IPS DF 6.9 (cell line): Measurements from ENCODE around the gene TSNAXIP1.
"Not testable (repeated sequence)": the region's sequence is repeated elsewhere in the genome, so short reads cannot be mapped to it uniquely, and the experiment has no call there.

ENCODE experiments used
- DNase-seq: peaks from one replicate; pipeline ENCODE4 v3.0.0-alpha.2; 2013; ENCODE audit warnings: low read depth, low spot score
- H3K27ac ChIP-seq: one replicate; pipeline ENCODE4 v1.5.1; 2013; ENCODE audit warnings: low read length, control low read depth
- H3K27me3 ChIP-seq: 2 replicates; pipeline ENCODE4 v1.6.1; 2013; ENCODE audit warnings: mild to moderate bottlenecking, low read length; ENCODE audit not compliant: control insufficient read depth, insufficient read depth
- H3K36me3 ChIP-seq: 2 replicates; pipeline ENCODE4 v1.6.1; 2013; ENCODE audit warnings: low read length; ENCODE audit not compliant: control insufficient read depth, insufficient read depth
- H3K4me1 ChIP-seq: 2 replicates; pipeline ENCODE4 v1.6.1; 2013; ENCODE audit warnings: low read length; ENCODE audit not compliant: control insufficient read depth, insufficient read depth
- H3K4me3 ChIP-seq: 2 replicates; pipeline ENCODE4 v1.5.1; 2013; ENCODE audit warnings: mild to moderate bottlenecking, low read length
- H3K9me3 ChIP-seq: 2 replicates; pipeline ENCODE4 v1.6.1; 2013; ENCODE audit warnings: low read length, inconsistent platforms; ENCODE audit not compliant: control insufficient read depth, insufficient read depth
- WGBS: extraction: QIAGEN DNeasy Blood & Tissue Kit; methylation state at CpG from one replicate; pipeline ENCODE4 v1.1.7; 2013; ENCODE audit warnings: mixed read lengths, missing lambda C conversion rate; ENCODE audit not compliant: insufficient read length, insufficient coverage; 5-methylcytosine and 5-hydroxymethylcytosine counted together

Gene TSNAXIP1

GRCh38 chr16:67858500-67858899 lies 51.8 kb downstream of the TSNAXIP1 start:
- Histone ChIP-seq H3K27me3 (no peaks in the 10 kb centered on the region), H3K4me1 (peaks cover 4% of the 10 kb centered on the region; the same call in 1 of the 2 replicates), H3K4me3 (no peak overlapping the region), H3K27ac (no peak overlapping the region), H3K36me3 (peaks cover 7% of the 10 kb centered on the region), H3K9me3 (no peaks in the 10 kb centered on the region)
- WGBS, result no CpG with 5 or more reads among the region's 4 CpGs
- no peak for DNase-seq

DNA sequence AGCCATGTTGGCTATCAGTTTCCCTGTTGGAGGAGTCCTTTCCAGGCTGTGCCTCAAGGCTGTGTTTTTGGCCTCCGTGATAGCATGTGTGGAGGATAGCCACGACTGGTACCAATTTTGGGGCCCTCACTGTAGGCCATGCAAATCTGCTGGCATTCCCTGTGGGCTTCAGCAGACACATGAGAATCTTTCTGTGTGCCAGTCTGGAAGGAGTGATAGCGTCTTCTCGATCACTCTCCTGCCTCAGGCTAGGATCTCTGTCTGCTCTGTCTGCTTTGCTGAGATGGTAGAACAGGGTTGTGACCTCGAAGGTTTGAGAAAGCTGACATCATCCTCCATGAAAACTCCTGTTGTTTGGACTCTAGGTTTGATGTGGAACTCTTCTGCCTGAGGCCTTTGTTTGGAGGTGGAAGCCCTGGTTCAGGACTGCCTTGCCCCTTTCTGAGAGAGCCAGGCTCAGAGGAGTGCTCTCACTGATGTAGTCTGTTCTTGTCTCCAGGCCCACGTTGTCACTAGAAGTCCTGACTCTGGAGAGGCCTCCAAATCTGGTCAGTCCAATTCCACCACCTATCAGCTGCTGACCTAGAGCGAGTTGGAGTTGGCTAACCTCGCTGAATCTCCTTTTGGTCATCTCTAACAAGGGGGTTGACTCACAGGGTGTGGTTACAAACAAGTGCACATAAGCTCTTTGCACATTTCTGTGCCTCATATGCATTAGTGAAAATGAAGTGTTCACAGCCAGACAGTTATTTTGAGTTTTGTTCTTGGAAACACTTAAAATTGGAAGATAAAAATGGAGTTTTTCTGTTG lies 54.1 kb downstream of the TSNAXIP1 start:
- Histone ChIP-seq H3K4me3 (no peak overlapping the region), H3K9me3 (no peaks in the 10 kb centered on the region), H3K36me3 (peaks cover 13% of the 10 kb centered on the region), H3K27me3 (no peaks in the 10 kb centered on the region), H3K27ac (no peak overlapping the region), H3K4me1 (peaks cover 4% of the 10 kb centered on the region; the same call in 1 of the 2 replicates)
- DNase-seq, result no peak
- no CpG with 5 or more reads among the region's 8 CpGs for WGBS

GRCh38 chr16:67861877-67862276 lies 55.2 kb downstream of the TSNAXIP1 start:
- Histone ChIP-seq H3K9me3 (no peaks in the 10 kb centered on the region), H3K27ac (no peak overlapping the region), H3K4me3 (no peak overlapping the region), H3K36me3 (peaks cover 13% of the 10 kb centered on the region), H3K27me3 (no peaks in the 10 kb centered on the region), H3K4me1 (peaks cover 3% of the 10 kb centered on the region; the same call in 1 of the 2 replicates)
- no CpG with 5 or more reads among the region's 6 CpGs for WGBS
- no peak for DNase-seq

- Histone ChIP-seq H3K4me1 (no peaks in the 10 kb centered on the region), H3K9me3 (no peaks in the 10 kb centered on the region), H3K4me3 (no peak overlapping the region), H3K27ac (no peak overlapping the region), H3K27me3 (no peaks in the 10 kb centered on the region), H3K36me3 (peaks cover 15% of the 10 kb centered on the region)
- no CpG with 5 or more reads among the region's 11 CpGs for WGBS
- no peak for DNase-seq
Observed at GRCh38 chr16:67862623-67863583, 56.2 kb downstream of the TSNAXIP1 start.

DNA sequence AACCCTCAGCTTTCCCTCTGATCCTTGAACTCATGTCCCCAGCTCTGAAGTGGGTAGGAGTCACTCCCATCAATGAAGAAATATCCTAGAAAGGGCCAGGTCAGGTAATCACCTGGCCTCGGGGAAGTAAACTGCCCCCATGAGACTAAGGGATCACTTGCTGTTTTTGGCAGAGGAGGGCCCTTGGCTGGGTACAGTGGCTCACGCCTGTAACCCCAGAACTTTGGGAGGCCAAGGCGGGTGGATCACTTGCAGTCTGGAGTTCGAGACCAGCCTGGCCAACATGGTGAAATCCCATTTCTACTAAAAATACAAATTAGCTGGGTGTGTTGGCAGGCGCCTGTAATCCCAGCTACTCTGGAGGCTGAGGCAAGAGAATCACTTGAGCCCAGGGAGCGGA lies 57.4 kb downstream of the TSNAXIP1 start:
- H3K4me3 ChIP-seq, DNase-seq, H3K27me3 ChIP-seq, H3K27ac ChIP-seq, H3K4me1 ChIP-seq, H3K9me3 ChIP-seq: not testable (repeated sequence)
- WGBS, result no CpG with 5 or more reads among the region's 6 CpGs
- peaks cover 19% of the 10 kb centered on the region for H3K36me3 ChIP-seq

DNA sequence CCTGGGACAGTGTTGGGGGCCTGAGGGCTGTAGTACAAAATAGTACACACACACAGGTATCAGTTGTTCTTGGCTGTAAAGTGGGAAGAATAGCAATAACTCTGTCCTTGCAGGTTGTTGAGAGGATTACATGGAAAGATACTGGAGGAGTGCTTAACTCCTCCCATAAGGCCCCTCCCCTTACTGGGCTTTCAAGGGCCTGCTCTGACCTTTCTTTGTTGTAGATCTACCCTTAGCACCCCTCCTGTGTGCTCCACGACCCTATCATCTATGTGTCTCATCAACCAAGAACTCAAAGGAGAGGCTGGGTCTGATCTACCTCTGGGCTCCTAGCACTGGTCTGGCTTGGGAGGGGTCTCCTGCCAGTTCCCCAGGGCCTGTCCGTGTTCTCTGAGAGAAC lies 57.9 kb downstream of the TSNAXIP1 start:
- Histone ChIP-seq H3K9me3 (no peaks in the 10 kb centered on the region), H3K4me3 (no peak overlapping the region), H3K27ac (no peak overlapping the region), H3K4me1 (no peaks in the 10 kb centered on the region), H3K27me3 (no peaks in the 10 kb centered on the region), H3K36me3 (peaks cover 19% of the 10 kb centered on the region)
- WGBS, result no CpG with 5 or more reads among the region's 2 CpGs
- DNase-seq, result no peak

DNA sequence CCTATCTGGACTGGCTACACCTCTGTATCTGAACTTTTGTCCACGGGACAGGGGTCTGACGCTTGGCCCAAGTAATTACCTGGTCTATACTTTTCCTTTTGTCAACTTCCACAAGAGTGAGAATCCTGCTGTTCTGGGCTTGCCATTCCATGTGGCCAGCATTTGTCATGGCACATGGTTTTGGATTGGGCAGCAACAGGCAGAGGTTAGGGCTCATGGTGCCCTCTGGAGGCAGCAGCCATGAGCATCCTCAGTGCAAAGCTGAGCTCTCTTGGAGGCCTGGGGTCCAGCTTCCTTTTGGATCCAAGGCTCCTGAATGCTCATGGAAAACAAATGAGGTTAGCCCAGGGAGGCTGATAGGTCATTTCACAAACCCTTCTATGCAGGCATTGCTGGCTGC lies 58.6 kb downstream of the TSNAXIP1 start:
- H3K4me1 ChIP-seq, result no peaks in the 10 kb centered on the region
- peaks cover 19% of the 10 kb centered on the region for H3K36me3 ChIP-seq
- H3K9me3 ChIP-seq, result no peaks in the 10 kb centered on the region
- no peak overlapping the region for H3K4me3 ChIP-seq
- no peaks in the 10 kb centered on the region for H3K27me3 ChIP-seq
- no peak for DNase-seq
- no CpG with 5 or more reads among the region's 2 CpGs for WGBS
- H3K27ac ChIP-seq, result no peak overlapping the region

GRCh38 chr16:67868290-67868689 lies 61.6 kb downstream of the TSNAXIP1 start:
- H3K36me3 ChIP-seq, result peaks cover 14% of the 10 kb centered on the region; the same call in 1 of the 2 replicates

GRCh38 chr16:67869653-67870052 lies 63.0 kb downstream of the TSNAXIP1 start:
- no peaks in the 10 kb centered on the region for H3K9me3 ChIP-seq
- no CpG with 5 or more reads among the region's 7 CpGs for WGBS
- H3K4me1 ChIP-seq, result peaks cover 1% of the 10 kb centered on the region; the same call in 1 of the 2 replicates
- no peak for DNase-seq
- no peaks in the 10 kb centered on the region for H3K27me3 ChIP-seq
- H3K4me3 ChIP-seq, result no peak overlapping the region
- H3K27ac ChIP-seq, result no peak overlapping the region
- H3K36me3 ChIP-seq, result peaks cover 14% of the 10 kb centered on the region; the same call in 1 of the 2 replicates

More at GRCh38 chr16:67868290-67868689, 61.6 kb downstream of the TSNAXIP1 start:
- H3K27ac ChIP-seq, result no peak overlapping the region
- H3K9me3 ChIP-seq, result no peaks in the 10 kb centered on the region
- WGBS, result no CpG with 5 or more reads among the region's 6 CpGs
- no peaks in the 10 kb centered on the region for H3K27me3 ChIP-seq
- H3K4me3 ChIP-seq, result no peak overlapping the region
- DNase-seq, result no peak
- no peaks in the 10 kb centered on the region; the same call in 1 of the 2 replicates for H3K4me1 ChIP-seq

DNA sequence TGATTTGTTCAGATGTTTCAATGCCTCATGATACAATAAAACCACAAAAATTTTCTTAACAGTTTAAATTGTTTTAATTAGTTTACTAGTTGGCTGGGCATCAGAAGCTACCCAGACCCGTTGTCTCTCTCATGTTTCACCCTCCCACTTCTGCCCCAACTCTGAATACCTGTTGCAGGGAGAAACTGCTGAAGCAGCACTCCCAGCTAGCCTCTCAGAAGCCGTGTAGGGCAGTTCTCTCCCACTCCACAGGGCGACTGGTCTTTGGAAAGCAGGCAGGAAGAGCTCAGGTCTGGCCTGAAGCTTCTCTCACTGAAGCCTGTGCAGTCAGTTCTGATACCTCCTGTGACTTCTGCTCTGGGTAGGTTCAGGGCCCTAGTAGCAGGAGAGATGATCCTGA lies 64.6 kb downstream of the TSNAXIP1 start:
- H3K36me3 ChIP-seq, result peaks cover 8% of the 10 kb centered on the region; the same call in 1 of the 2 replicates
- peaks cover 1% of the 10 kb centered on the region; the same call in 1 of the 2 replicates for H3K4me1 ChIP-seq
- H3K27ac ChIP-seq, result no peak overlapping the region
- no CpG with 5 or more reads among the region's 3 CpGs for WGBS
- no peaks in the 10 kb centered on the region for H3K9me3 ChIP-seq
- DNase-seq, result no peak
- H3K27me3 ChIP-seq, result no peaks in the 10 kb centered on the region
- no peak overlapping the region for H3K4me3 ChIP-seq
